ENCODE data around the gene ETV2.

GRCh38 chr19:35619290-35619923, 22.1 kb upstream of the ETV2 start:
- TF ChIP-seq CTCF (IDR thresholded peaks at IDR 0.05; ENCODE audit: low read depth, low read length, poor library complexity, severe bottlenecking) (no peak), EZH2phosphoT487 (IDR thresholded peaks at IDR 0.05; ENCODE audit: borderline replicate concordance, low read length) (no peak)
